GM13976 (cell line): ENCODE results near the gene OVOL1.
A peak's percentile ranks its signal among the peaks of the same experiment; 100 is the strongest.

Source experiments
- DNase-seq: peaks from one replicate; pipeline ENCODE4 v3.0.0; 2012; ENCODE audit warnings: low spot score
- in situ Hi-C: fragments of 300-500 bp; cut with MboI; formaldehyde crosslinking; loops from one replicate; pipeline ENCODE4 v1.12.0; 2022; ENCODE audit warnings: low sequenced_read_pairs, mixed read lengths, inconsistent platforms; ENCODE audit not compliant: unreplicated experiment
- TF ChIP-seq, protein P1 (sequence below): IDR thresholded peaks from 2 replicates; pipeline ENCODE4 v1.5.1; 2012; ENCODE audit warnings: borderline replicate concordance, mild to moderate bottlenecking; ENCODE audit not compliant: insufficient read depth; ENCODE audit errors: extremely low read depth, missing control alignments, control extremely low read depth

The OVOL1 gene

DNA sequence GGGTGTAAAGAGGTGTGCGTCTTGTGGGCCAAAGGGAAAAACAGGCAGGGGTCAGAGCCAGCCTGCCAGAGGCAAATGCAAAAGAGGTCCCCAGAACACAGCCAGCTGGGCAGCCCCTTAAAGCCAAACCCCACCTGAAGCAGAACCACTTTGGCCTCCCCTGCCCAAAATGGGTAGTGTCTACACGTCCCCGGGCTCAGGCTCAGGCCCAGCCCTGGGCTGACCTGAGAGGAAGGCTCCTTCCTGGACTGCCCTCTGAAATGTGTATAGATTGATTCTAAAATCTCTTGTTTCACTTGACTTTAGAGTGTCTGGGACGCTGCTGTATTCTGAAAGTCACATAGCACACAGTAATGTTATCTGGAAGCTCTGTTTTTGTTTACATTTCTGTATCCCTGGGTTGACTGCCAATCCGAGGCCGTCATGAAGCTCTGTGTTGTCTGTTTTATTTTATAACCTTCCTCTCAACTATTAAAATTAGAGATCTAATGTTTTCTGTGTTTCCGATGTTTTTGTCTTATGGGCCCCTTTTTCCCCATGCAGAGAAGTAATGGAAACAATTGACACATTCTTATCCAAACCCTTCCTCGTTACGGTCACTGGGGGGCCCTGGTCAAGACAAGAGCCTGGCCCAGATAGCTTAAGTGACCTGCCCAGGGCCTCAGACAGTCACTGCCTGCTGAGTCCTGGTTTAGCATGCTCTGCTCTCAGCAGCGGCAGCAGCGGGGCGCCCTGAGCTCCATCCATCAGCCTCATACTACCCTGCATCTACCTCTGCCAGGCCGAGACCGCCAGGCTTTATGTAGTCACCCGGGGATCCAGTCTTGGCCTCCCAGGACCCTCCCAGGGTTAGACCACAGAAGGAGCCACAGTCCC is 10.1 kb downstream of the OVOL1 start:
- no peak for DNase-seq
- in situ Hi-C loops, result no loop called here
- TF ChIP-seq, protein P1, sequence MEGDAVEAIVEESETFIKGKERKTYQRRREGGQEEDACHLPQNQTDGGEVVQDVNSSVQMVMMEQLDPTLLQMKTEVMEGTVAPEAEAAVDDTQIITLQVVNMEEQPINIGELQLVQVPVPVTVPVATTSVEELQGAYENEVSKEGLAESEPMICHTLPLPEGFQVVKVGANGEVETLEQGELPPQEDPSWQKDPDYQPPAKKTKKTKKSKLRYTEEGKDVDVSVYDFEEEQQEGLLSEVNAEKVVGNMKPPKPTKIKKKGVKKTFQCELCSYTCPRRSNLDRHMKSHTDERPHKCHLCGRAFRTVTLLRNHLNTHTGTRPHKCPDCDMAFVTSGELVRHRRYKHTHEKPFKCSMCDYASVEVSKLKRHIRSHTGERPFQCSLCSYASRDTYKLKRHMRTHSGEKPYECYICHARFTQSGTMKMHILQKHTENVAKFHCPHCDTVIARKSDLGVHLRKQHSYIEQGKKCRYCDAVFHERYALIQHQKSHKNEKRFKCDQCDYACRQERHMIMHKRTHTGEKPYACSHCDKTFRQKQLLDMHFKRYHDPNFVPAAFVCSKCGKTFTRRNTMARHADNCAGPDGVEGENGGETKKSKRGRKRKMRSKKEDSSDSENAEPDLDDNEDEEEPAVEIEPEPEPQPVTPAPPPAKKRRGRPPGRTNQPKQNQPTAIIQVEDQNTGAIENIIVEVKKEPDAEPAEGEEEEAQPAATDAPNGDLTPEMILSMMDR, result no peak

DNA sequence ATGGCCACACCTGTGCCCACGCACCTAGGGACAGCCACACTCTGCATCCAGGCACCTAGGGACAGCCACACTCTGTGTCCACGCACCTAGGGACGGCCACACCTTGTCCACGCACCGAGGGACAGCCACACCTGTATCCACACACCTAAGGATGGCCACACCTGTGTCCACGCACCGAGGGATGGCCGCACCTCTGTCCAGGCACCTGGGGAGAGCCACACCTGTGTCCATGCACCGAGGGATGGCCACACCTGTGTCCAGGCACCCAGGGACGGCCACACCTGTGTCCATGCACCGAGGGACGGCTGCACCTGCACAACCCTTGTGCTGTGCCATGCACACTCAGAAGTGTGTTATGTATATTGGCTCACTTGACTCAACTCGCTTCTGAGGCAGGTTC is 10.8 kb downstream of the OVOL1 start:
- in situ Hi-C loops, result no loop called here
- no peak for DNase-seq
- TF ChIP-seq, protein P1, result no peak

DNA sequence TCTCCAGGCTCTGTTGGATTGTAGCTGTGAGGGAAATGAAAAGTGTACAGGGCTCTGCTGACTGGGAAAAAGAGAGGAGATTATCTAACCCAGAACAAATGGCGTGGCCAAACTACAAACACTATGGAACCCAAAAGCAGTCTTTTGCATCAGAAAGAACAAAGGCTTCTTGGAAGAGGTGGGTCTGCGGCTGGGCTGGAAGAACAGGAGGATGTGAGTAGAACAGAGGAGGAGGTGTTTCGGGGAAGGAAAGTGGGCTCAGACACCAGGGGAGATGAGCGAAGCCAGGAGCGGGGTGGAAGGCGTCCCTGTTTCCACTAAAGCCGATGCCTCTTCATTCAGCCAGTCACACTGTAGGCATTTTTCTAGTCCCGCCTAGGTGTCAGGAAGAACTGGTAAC is 12.0 kb downstream of the OVOL1 start:
- in situ Hi-C loops, result no loop called here
- no peak for DNase-seq
- TF ChIP-seq, protein P1, result no peak

DNA sequence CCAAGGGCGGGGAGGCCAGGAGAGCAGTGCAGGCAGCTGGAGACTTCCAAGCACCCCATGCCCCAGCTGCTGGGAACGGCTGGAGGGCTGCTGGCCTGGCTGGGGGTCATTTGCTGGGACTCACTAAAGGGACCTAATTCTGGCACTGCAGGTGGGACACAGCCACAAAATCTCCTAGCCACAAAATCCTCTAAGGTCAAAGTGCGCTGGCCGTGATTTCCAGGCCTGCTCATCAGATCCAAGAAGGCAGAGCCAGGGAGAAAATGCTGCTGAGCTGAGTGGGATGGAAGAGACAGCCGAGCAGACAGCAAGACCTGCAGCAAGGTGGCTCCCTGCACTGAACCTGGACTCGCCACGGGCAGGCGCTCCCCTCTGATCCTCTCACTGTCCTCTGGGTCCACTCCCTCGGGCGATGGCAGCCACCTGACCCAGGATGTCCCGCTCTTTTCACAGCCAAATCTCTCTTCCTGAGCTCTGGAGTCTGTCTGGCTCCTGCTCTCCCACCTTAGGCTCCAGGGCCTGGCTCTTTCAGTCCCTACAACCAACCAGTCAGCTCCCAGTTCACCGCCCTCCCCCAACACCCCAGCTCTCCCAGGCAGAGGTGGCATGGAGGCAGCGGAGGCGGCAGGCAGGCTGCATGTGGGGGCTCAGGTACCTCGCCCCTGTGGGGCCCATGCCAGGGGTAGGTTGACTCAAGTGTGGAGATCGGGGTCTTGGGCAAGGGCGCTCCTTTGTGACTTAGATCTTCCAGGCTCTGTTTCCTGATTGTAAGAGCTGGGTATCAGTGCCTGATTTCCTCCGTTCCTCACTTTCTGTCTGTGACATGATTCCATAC is 14.5 kb downstream of the OVOL1 start:
- in situ Hi-C loops, result no loop called here
- no peak for DNase-seq
- TF ChIP-seq, protein P1, result no peak

DNA sequence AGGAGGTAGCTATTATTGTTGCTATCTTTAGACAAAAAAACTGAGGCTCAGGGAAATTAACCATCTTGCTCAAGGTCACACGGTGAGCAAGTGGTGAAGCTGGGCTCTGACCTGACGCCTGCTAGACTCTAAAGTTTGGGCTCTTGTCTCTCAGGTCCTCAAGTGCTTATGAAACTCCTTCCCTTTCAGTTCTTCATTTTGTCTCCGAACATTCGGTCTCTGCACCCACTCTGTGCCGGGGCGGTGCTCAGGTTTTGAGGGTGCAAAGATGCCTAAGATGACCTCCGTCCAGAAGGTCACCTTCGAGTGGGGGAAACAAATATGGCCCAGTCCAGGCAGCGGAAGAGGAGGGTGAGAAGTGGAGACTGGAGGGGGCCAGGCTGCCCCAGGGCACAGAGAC is 16.0 kb downstream of the OVOL1 start:
- DNase-seq, result peak; percentile 84
- TF ChIP-seq, protein P1, result no peak
- in situ Hi-C loops, result no loop called here

DNA sequence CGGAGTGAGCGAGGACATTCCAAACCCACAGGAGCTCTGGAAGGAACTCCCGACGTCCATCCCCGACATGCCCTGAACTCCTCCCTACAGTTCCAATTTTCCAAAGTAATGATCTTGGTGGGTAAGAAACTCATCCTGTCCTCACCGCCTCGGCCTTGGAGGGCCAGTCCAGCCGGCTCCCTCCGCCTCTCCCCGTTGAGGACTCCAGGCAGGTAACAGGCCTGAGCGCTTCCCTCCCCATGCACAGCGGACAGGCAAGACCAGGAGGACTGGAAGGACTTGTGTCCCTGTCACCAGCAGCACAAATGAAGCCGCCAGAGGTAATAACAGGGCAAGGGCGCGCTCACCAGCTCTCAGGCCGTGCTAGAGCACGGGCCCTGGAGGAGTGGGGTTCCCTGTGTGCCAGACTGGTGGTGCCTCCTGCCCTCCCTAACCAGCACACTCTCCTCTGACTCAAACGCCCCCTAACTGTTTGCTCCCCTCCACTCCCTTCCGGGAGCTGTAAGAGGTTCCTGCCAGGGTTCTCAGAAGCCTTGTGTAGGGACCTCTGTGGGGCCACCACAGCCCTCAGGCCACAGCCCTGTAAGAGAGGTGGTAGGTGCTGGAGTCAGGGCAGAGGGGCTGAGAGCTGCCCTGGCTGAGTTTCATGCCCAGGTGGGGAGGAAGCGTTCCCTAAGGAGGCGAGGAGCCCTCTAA is 17.1 kb downstream of the OVOL1 start:
- TF ChIP-seq, protein P1, result no peak
- DNase-seq, result no peak
- in situ Hi-C loops, result no loop called here
